HG03460 (cell line): ENCODE results near the gene HOXC4.

Source experiments
- ATAC-seq: cut with Tn5 transposase; IDR thresholded peaks from one replicate; pipeline ENCODE4 v1.9.1; 2021; ENCODE audit not compliant: unreplicated experiment

Gene HOXC4

DNA sequence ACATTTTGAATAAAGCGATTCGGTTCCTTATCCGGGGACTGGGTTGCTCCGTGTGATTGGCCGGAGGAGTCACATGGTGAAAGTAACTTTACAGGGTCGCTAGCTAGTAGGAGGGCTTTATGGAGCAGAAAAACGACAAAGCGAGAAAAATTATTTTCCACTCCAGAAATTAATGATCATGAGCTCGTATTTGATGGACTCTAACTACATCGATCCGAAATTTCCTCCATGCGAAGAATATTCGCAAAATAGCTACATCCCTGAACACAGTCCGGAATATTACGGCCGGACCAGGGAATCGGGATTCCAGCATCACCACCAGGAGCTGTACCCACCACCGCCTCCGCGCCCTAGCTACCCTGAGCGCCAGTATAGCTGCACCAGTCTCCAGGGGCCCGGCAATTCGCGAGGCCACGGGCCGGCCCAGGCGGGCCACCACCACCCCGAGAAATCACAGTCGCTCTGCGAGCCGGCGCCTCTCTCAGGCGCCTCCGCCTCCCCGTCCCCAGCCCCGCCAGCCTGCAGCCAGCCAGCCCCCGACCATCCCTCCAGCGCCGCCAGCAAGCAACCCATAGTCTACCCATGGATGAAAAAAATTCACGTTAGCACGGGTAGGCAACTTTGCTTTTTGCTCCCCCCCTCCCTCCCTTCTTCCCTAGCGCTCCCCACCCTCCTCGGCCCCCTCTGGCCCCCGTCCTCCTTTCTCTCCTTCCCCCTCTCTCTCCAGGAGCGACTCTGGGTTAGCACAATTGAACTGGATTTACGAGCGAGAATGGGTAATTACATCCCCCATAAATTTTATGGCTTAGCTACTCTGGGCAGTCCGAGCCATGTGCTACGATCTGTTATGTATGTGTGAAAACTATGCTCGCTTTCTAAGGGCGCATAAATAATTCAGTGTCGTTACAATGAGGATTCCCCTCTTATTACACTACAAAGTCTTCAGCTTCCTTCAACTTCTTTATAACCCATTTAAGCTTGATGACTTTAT, at the start of gene HOXC4:
Gene HOXC4 (plus strand): TSS at position 85 of the 991 bp plus-strand sequence. CDS start 88 bp downstream, at position 173.
- no peak for ATAC-seq

DNA sequence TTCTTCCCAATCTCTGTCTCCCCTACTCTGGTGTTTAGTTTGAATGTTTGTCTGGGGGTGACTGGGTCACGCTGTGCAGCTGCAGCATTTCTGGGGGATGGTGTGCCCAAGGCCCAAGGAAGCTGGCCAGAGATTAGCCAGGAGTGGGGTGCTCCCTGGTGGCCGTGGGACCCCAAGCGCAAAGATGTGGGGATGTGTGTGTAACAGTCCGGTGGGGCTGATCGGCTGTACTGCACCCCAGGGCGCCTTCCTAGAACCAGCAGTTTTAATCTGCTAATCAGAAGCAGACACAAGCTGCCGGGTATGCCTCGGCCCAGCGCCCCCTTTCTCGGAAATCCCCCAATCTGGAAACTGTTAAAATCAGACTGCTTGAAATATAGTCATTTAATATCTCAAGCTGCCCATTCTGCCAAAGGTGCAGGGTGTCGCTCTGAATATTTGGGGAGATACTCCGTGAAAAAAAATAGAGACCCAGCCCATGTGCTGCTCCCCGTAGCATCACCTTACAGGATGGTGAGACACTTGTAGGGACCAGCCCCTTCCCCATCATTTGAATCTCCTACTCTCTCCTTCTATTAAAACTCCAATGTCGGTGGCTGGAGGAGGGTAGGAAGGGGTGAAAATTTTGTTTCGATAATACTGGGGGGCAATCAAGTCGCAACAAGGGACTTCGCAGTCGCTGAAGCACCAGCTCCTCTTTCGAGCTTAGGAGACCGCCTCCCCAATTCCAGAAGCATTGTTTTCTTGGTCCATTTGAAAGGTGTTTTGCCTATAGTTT, 49.4 kb upstream of the HOXC4 start:
- no peak for ATAC-seq

DNA sequence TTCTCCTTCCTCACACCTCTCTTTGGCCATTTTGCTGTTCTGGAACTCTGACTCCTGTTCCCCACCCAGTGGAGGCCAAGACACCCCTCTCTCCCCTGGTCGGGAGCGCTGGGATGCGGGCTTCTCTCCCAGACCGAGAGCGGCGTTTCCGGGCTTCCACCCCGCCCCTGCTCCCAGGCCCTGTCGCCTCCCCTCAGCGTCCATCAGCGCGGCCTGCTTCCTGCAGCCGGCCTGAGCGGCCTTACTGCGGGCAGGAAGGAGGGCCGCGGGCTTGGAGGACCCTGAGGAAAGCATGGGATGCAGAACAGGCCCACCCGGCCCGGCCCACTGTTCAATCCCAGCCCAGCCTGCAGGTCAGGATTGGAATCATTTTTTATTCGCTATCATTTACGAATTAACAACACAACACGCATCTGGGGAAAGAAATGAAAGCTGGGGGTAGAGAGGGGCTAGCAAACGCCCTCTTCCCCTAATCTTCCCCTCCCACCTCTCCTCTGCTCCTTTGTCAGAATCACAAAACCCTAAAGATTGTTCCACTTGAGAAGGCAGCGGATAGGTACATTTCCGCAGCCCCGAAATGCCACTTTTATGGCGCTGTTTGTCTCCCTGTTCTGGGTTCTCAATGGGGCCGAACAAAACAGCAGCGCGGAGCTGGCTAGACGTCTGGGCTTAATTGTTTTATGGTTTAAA, 48.6 kb upstream of the HOXC4 start:
- no peak for ATAC-seq

DNA sequence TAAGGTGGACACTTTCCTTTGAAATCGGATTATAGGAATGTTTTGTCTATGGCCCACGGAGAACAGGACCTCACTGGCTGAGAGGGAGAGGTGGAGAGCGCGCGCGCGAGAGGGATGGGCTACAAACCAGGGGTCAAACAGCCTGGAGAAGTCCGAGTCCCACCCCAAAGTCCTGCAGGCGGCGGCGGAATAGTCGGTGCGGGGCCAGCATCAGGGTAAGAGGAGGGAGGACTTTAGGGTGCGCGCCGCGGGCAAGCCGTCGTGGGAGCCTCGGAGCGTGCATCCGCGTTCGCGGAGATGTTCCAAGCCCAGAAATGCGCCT, 48.1 kb upstream of the HOXC4 start:
- ATAC-seq: no peak

DNA sequence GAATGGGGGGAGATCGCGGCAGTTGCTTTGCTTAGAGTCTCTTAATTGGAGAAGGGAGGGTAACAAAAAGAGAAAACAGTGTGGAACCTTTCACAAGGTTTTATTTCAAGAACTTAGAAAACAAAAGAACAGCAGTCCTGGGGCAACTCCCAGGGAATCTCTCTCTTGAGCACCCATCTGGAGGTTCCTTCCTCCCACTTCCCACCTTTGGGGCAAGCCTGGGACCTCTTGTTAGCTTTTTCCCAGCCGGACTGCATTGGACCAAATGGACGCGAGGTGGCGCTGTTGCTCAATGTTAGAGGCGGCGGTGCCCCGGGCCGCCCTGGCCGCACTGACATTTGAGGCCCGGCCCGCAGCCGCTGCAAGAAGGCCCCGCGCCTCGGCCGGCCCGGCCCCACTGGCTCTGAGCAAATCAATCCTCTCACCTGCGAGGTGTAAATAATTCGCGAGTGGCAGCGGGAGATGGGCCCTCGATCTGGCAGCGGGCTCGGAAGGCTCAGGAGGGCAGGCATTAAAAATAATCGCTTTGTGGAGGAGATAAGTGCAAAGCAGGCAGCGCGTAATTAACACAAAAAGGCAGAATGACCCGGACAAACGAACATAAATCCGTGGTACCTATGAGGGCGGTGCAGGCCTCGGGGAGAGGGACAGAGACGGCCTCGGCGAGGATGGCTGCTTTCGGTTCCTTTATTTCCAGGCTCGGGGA, 47.6 kb upstream of the HOXC4 start:
- ATAC-seq: no peak

DNA sequence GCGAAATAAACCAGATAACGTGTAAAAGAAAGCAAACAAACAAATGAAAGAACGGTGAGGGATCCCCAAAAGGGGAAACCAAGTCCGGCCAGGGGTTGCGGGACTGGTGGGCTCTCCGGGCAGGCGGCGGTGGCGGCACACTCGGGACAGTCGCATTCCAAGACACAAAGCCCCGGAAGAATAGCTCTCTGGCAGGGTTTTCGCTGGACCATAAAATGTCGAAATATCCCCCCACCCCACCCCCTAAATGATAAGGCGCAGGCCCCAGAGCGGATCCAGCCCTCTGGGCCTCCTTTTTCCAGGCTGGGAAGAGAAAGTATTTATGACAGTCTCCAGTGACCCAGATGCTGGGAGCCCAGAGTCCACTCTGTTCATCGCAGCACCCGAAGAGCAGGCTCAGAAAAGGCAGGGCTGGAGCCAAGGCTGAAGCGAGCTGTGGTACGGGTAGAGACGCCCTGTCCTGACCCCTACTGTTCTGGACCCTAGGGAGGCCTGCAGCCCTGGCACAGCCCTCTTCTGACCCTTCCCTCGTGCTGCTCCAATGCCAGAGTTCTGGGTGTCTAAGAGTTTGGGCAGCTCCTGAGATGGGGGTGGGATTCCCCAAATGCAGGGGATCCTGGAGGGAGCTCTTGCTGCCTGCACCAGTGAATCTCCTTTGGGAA, 46.9 kb upstream of the HOXC4 start:
- ATAC-seq: no peak

DNA sequence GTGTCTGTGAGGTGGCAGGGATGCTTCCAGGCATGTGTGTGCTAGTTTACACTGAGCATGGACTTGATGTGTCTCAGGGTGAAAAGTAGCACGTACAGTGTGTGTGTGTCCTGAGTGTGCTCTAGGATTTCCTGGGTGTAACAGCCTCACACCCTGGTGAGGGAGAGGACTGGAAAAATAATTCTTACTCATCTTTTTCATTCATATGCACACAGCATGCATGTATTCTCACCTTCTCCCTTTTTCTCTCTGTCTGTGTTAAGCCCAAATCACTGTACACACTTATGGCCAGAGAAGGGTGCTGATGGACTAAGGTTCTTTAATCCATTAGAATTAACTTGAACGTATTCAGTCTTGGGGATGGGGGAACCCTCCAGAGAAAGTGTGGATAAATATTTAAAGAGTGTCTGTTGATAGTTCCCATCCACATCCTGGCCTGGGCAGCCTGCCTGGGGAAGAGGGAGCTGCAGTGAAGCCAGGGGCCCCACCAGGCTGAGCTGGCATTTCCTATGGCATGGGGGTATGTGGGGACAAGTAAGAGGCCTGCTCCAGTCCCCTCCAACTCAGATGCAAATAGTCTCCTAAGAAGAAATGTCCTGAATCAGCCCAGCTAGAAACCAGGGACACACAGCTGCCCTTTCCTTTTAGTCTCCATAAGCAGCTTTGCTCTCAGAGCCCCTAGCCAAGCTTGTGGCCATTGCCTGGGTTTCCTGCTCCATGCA, 45.9 kb upstream of the HOXC4 start:
- no peak for ATAC-seq

DNA sequence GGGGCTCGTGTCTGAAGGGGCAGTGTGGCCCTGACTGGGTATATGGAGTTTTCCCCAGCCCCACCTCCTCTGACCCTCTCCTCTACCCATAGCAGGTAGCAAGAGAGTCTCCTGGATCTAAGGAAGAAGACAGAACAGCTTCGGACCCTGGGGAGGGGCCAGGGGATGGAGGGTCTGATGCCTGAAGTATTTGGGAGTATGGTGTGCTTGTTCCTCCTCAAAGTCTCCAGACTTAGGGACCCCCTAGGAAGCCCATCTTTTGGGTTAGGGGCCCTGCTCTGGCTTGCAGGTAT, 45.4 kb upstream of the HOXC4 start:
- ATAC-seq: no peak

DNA sequence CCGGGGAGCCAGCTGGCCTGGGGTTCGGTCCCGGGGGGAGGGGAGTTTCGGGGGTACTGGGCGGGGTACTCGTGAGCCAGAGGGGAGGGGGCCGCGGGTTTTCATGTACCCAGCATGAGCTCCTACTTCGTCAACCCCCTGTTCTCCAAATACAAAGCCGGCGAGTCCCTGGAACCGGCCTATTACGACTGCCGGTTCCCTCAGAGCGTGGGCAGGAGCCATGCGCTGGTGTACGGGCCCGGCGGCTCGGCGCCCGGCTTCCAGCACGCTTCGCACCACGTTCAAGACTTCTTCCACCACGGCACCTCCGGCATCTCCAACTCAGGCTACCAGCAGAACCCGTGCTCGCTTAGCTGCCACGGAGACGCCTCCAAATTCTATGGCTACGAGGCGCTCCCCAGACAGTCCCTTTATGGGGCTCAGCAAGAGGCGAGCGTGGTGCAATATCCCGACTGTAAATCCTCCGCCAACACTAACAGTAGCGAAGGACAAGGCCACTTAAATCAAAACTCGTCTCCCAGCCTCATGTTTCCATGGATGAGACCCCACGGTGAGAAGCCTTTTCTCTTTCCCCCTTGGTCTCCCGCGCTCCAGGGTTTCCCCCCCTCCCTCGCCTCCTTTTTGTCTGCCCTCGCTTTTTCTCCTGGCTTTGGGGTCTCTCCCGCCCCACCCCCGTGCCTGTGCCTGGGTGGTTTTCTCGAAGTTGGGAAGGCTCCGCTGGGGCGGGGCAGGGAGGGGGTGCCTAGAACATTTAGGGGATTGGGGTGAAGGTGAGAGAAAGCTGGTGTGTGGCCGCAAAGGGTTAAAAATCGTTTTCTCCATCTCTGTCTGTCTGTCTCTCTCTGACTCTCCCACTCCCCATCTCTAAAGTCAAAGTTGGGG, 44.2 kb upstream of the HOXC4 start:
- ATAC-seq: no peak

DNA sequence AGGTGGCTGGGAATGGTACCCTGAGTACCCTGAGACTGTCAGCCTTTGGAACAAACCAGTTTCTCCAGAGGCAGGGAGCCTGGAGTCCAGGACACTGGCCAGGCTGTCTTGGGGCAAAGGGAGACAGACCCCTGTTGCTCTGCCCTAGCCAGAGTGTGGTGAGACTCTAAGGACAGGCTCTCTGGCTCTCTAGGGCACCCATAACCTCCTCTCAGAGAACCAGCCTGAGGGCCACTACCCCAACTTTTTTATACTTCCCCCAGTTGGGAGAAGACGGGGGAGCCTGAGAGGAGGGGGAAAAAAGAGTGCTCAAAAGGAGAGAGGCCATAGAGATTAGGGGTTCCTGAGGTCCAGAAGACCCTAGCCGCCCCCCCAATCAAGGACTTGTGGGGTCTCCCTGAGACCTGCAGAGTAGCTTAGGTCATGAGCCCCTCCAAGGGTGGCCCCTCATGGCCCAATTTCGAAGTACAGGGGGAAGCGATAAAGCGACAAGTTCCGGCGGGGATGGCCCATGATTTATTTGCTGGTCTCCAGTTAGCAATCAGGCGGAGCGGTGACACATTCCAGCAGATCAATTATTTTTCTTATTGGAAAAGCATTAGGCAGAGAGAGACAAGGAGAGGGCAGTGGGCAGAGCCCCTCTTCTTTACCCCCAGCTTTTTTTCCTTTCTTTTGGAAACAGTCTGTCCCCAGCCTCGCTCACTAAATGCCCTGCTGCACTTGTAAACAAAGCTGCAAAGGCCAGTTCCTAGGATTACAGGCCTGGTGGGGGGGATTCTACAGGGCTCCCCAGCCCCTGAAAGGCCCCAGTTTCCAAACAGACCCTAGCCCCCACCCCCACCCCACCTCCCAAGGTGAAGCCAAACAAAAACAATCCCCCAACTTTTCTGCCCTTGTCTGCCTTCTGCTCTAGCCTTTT, 43.3 kb upstream of the HOXC4 start:
- ATAC-seq: no peak

DNA sequence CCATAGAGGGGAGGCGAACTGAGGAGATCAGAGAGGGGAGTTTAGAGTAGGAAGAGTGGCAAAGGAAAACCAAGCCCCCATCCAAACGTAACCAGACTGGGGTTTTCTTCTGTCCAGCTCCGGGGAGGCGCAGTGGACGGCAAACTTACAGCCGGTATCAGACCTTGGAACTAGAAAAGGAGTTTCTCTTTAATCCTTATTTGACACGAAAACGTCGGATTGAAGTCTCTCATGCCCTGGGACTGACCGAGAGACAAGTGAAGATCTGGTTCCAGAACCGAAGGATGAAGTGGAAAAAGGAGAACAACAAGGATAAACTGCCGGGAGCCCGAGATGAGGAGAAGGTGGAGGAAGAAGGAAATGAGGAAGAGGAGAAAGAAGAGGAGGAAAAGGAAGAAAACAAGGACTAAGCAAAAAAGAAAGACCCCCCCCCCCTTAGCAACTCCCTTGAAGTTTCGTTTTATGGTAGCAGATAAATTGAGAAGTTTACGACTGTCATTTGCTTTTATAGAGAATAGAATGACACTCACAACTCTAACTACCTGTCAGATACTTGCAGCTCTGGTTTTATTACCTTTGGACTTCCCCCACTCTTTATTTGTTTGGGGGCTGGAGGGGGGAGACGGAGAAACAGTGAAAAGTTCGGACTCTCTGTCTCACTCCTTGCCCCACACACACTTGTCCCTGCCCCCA, 42.5 kb upstream of the HOXC4 start:
- no peak for ATAC-seq

DNA sequence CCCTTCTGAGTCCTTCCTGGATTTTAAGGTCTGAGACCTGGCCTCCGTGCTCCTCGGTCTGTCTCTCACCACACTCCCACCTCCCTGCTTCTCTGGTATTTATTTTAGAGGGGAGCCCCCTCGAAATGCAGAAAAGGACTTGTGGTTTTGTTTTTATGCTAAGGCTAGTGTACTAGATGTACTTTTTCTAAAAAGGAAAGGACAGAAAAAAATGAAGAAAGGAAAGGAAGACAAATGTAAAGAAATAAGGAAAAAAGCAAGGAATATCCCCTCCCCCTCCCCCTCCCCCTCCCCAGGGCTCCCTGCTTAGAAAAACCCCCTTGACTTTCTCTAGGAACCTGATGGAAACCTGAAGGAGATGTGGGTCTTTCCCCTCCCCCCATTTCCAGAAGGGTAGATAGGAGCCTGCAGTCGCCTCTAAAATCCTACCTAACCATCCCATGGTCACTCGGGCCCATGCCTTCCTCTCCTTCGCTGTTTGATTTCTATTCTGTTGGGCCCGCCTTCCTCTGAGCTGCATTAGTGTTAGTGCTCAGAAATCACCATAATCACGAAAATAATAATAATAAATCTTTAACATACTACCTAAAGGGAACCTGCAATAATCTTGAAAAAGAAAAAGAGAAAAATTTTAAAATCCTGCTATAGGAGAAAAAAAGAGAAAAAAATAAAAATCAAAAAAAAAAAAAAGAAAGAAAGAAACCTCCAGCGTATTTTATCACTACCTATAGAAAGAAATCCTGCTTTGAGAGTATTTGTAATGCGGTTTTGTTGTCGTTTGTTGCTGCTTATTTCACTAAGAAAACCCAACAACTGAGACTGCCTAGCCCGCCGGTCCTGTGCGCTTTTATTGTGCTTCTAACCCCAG, 41.7 kb upstream of the HOXC4 start:
- ATAC-seq: no peak

DNA sequence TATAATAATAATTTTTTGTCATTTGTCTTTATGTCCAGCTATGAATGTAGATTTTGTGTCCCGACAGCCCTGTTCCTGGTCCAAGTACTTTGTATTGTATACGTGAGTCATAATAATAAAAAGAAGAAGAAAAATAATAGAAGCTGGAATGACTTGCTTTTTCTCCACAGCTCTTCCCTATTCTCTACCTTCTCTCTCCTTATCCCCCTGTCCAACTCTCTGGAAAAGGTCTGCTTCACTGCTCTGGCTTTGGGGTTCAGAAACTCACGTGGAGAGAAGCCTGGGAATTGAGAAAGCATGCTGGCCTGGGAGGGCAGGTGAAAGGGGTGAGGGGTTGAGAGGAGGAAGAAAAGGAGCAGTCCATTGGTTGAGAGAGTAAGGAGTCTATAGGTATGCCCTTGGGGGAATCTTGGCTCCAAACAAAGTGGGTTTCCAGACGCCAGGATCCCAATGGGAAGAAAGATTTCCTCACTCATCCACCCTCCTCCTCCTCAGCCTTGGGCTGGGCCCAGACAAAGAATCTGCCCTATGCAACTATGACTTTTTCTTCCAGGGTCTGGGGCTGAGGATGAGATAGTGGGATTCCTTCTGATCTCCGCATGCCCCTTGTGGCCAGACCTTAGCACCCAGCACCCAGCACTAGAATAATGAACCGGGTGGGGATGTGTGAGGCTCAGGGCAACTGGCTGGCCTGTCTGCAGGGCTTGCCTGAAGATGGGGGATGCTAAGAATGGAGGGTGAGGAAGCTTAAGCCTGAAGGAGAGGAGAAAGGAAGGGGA, 40.8 kb upstream of the HOXC4 start:
- ATAC-seq: no peak

DNA sequence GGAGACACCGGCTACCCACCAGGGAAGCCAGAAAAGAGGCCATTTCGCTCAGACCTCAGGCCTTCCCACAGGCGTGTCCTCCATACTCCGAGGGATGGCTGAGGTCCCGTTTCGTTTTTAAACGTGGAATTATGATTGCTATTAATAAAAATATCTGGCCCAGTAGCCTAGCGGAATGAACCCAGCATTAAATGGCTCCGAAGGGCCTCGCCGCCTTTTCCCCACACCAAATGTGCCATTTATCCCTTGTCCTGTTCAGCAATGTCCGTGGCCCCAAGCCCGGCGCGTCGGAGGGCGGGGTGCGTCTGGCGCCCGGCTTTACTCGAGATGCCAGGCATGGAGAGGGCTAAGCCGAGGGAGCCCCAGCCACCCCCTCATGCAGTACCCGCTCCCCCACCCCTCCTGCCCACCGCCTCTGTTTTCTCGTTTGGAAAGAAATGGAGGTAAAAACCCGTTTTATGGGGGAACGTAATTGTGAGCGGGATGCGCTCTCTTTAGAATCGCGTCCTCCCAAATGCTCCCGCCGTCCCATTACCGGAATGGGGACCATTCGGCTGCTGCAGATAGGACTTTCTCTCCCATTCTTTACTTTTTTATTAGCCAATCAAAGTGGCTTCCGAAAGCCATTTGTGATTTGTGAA, 39.1 kb upstream of the HOXC4 start:
- no peak for ATAC-seq
